Activated naive CD8-positive, alpha-beta T cell (primary cell): ENCODE measurements around the gene ABCC2.
A peak's percentile ranks its signal among the peaks of the same experiment; 100 is the strongest.
"Not testable (repeated sequence)": the region's sequence is repeated elsewhere in the genome, so short reads cannot be mapped to it uniquely, and the experiment has no call there.

Experiments used
- H3K27ac Mint-ChIP-seq: one replicate; pipeline ENCODE4 v1.8.0; 2021; ENCODE audit warnings: mixed read lengths
- H3K27me3 Mint-ChIP-seq: one replicate; pipeline ENCODE4 v1.8.0; 2021; ENCODE audit warnings: mixed read lengths
- H3K36me3 Mint-ChIP-seq: one replicate; pipeline ENCODE4 v1.8.0; 2021; ENCODE audit warnings: mixed read lengths
- H3K4me1 Mint-ChIP-seq: one replicate; pipeline ENCODE4 v1.8.0; 2021; ENCODE audit warnings: low read depth, mixed read lengths
- H3K4me3 Mint-ChIP-seq: one replicate; pipeline ENCODE4 v1.8.0; 2021; ENCODE audit warnings: mild to moderate bottlenecking, mixed read lengths
- H3K9me3 Mint-ChIP-seq: one replicate; pipeline ENCODE4 v1.8.0; 2021; ENCODE audit warnings: low read depth, mixed read lengths

ABCC2 gene

DNA sequence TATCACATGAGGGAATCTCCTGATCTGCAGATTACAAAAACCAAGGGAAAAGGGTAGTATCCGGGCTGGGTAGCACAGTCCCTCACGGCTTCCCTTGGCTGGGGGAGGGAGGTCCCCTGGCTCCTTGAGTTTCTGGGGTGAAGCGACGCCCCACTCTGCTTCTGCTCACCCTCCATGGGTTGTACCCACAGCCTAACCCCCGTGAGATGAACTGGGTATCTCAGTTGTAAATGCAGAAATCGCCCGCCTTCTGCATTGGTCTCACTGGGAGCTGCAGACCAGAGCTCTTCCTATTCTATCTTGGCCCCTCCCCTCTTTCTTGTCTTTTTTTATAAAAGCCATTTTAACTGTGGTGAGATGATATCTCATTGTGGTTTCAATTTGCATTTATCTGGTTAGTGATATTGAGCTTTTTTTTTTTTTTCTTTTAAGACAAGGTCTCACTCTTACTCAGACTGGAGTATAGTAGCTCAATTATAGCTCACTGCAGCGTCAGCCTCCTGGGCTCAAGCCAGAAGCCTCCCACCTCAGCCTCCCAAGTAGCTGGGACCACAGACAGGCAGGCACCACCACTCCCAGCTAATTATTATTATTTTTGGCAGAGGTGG is 87.8 kb downstream of the ABCC2 start:
- H3K27ac Mint-ChIP-seq, result no peak overlapping the region
- peaks cover 11% of the 10 kb centered on the region for H3K9me3 Mint-ChIP-seq
- H3K4me1 Mint-ChIP-seq, result peaks cover 20% of the 10 kb centered on the region
- H3K4me3 Mint-ChIP-seq, result peak overlapping the region; percentile 74
- peaks cover 10% of the 10 kb centered on the region for H3K36me3 Mint-ChIP-seq
- peaks cover 62% of the 10 kb centered on the region for H3K27me3 Mint-ChIP-seq

DNA sequence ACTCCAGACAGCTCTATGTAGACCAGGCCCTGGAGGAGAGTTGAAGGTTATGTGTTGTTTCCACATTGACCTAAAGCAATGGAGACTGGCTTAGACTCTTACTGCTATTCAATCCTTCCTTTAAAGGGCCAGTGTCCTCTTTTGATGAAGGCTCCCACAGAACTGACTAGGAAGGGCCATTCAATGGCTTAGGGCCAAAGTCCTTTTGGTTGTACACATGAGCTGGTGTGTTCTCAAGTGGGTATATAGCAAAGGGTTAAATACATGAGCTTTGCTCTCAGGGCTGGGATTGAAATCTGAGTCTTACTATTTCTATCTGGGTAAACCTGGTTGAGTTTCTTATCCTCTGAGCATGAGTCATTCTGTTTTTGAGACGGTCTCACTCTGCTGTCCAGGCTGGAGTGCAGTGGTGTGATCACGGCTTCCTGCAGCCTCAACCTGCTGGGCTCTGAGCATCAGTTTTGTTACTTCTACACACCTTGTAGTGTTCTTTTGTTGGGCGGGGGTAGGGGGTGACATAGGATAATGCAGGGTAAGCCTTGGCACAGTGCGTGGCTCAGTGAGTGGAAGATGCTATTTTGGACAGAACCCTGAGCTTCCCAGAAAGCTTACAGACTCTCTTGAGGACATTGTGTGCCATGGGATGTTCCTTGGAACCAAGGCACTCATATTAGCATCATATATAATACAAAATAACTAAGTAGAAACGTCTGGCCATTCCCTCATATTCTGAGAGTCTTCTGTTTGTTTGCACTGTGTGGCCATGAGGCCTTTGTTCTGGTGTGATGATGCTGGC is 90.1 kb downstream of the ABCC2 start:
- Mint-ChIP-seq H3K27ac (no peak overlapping the region), H3K9me3 (no peaks in the 10 kb centered on the region), H3K36me3 (peaks cover 23% of the 10 kb centered on the region), H3K4me3 (no peak overlapping the region), H3K4me1 (peaks cover 20% of the 10 kb centered on the region), H3K27me3 (peaks cover 55% of the 10 kb centered on the region)

DNA sequence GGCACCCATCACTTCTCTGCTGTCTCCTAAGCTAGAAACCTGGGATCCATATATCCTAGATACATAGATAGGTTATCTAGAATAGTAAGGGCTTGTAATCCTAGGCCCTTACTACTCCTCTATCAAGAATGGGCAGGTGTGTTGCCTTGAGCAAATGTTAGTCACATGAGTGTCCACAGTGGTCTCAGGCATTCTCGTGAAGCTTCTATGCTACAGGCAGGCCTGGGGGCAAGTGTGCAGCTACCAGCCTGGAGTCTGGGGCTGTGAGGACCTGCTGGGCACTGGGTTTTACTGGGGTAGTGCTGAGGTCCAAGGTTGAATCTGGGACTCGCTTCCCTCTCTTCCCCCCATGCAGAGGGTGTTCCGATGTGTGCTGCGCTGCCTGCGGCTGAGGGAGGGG is 91.4 kb downstream of the ABCC2 start:
- H3K4me1 Mint-ChIP-seq, result peaks cover 22% of the 10 kb centered on the region
- H3K27me3 Mint-ChIP-seq, result peaks cover 48% of the 10 kb centered on the region
- no peak overlapping the region for H3K4me3 Mint-ChIP-seq
- peaks cover 30% of the 10 kb centered on the region for H3K36me3 Mint-ChIP-seq
- no peak overlapping the region for H3K27ac Mint-ChIP-seq
- H3K9me3 Mint-ChIP-seq, result no peaks in the 10 kb centered on the region

DNA sequence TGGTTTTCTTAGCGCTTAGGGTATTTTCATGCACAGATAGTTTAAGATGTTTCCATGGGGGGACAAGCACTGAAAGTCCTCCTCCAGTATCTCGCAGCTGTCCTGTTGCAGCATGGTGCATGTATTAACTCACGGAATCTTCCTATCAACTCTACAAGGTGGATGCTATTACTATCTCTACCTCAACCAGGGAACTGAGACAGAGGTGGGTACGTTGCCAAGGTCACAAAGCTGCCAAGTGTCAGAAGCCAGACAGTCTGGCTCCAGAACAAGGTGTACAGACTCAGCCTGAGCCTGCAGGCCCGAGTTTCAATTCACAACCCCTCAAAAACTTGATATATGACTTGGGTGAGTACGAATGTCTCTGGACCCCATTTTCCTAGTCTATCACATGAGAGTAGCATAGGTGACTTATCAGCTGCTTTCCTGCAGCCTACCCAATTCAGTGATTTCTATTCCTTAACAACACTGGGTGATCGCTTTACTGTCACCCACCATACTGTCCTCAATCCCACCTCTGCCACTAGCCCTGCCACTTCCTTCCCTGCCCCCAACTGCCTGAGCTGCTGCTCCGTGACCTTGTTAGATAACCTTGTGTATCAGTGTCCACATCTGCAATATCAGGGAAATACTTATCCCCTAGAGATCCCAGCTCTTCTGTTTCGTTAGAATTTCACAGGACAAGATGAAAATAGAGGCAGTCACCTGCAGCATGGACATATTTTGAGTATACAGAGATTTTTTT is 92.1 kb downstream of the ABCC2 start:
- H3K36me3 Mint-ChIP-seq, result peaks cover 33% of the 10 kb centered on the region
- H3K4me3 Mint-ChIP-seq, result no peak overlapping the region
- peaks cover 22% of the 10 kb centered on the region for H3K4me1 Mint-ChIP-seq
- H3K27ac Mint-ChIP-seq, result no peak overlapping the region
- peaks cover 45% of the 10 kb centered on the region for H3K27me3 Mint-ChIP-seq
- no peaks in the 10 kb centered on the region for H3K9me3 Mint-ChIP-seq

DNA sequence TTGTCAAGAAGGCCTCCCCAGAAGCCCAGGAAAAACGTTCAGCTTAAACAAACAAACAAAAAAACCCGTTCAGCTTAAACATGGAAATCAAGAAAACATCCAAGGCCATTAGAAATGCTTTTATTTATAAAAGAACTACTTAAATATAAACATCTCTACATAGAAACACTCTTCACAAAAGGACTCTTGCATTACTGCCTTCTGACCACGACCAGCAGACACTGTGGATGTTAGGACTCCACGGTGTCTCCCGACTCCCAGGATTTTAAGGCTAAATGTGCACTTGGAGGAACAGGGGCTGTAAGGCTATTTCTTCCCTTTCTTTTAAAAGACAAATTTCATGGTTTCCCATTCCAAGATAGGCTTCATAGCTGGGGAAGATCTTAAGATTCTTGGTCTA is 93.0 kb downstream of the ABCC2 start:
- Mint-ChIP-seq H3K36me3 (peaks cover 42% of the 10 kb centered on the region), H3K9me3 (no peaks in the 10 kb centered on the region), H3K4me3 (no peak overlapping the region), H3K27me3 (peaks cover 38% of the 10 kb centered on the region), H3K27ac (no peak overlapping the region), H3K4me1 (peaks cover 12% of the 10 kb centered on the region)

DNA sequence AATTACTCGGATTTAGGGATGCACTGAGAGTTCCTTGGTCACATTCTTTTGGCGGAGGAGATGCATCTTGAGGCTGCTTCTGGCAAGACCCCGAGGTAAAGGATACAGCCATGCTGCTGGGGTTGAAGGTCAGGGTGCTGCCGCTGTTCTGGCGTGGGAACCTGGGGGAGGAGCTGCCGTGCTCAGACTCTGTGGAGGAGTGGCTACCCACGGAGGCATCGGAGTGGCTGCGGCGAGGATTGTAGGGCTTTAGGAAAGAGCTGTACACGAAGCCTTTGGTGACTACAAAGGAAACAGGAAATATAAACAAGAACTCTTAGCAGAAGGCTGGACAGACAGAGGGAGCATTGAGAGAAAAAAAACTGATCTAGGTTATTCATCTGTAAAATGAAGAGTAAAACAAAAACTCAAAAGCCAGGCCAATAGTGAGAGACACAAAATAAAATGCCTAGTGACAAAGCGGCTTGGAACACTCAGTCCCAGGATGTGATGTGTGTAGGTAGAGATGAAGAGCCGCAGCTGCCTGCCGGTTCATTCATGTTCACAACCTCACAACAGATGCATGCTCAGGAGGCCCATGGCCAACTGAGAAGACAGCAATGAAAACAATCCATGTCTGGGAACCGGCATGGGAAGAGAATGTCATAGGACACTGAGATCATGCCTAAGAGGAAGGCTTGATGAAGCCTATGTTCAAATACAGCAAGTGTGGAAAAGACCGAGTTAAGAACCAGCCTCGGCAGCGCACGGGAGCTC is 97.8 kb downstream of the ABCC2 start:
- Mint-ChIP-seq H3K27ac (no peak overlapping the region), H3K4me1 (peaks cover 6% of the 10 kb centered on the region)

DNA sequence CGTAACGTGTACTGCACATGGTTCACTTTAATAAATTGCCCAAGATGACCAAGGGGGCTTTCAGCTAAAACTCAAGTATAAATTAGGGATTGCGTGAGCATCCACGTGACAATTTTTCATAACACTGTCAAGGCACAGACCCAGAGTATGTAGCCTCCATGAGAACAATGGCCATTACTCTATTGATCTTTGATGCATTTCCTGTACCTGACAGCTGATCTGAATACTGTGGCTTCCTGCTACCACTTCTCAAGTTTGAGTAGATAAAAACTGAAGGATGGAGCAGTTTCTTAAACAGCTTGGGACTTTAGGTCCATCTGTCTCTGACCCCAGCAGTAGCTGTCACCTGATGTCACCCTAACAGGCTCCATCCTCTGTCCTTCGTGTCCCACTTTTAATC is 98.9 kb downstream of the ABCC2 start:
- H3K27me3 Mint-ChIP-seq, result no peaks in the 10 kb centered on the region
- H3K4me1 Mint-ChIP-seq, result peaks cover 6% of the 10 kb centered on the region
- H3K9me3 Mint-ChIP-seq, result no peaks in the 10 kb centered on the region
- H3K4me3 Mint-ChIP-seq, result no peak overlapping the region
- peaks cover 39% of the 10 kb centered on the region for H3K36me3 Mint-ChIP-seq
- no peak overlapping the region for H3K27ac Mint-ChIP-seq

More for the DNA sequence above, 97.8 kb downstream of the ABCC2 start:
- Mint-ChIP-seq H3K36me3 (peaks cover 44% of the 10 kb centered on the region), H3K9me3 (no peaks in the 10 kb centered on the region), H3K27me3 (peaks cover 9% of the 10 kb centered on the region), H3K4me3 (no peak overlapping the region)

DNA sequence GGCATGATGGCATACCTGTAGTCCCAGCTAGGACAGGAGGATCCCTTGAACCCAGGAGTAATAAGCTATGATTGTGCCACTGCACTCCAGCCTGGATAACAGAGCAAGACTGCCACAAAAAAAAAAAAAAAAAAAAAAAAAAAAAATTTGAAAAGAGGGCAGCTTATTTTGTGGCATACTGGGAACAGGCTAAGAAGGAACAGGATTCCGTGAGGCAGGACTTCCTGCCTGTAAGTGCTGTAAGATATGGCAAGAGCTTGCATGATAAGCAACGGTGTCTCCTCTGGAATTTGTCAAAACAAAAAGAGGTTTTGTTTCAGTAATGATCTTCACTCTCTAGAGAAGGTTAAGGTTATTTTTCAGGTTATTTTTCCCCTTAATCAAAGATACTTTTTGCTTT is 101.1 kb downstream of the ABCC2 start:
- Mint-ChIP-seq H3K27me3 (no peaks in the 10 kb centered on the region), H3K4me1 (peaks cover 4% of the 10 kb centered on the region), H3K9me3 (no peaks in the 10 kb centered on the region), H3K36me3 (peaks cover 28% of the 10 kb centered on the region), H3K4me3 (no peak overlapping the region), H3K27ac (no peak overlapping the region)

DNA sequence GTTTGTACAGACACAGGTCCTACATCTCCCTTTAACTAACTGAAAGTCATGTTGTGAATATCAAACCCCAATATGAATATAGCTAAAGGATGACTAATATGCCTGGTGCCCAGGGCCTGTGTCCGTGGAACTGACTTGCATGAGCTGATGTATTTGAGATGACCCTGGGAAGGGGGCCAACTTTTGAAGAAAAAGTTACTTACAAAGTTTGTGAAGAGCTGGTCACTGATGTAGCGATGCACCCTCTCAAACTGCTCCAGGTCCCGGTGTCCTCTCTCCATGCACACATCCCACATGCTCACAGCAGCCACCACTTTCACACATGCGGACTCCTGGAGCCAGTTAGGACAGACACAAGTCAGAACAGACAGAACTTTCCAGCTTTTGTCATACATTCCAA is 106.2 kb downstream of the ABCC2 start:
- no peak overlapping the region for H3K27ac Mint-ChIP-seq
- peaks cover 18% of the 10 kb centered on the region for H3K36me3 Mint-ChIP-seq
- no peaks in the 10 kb centered on the region for H3K9me3 Mint-ChIP-seq
- no peak overlapping the region for H3K4me3 Mint-ChIP-seq
- H3K4me1 Mint-ChIP-seq, result no peaks in the 10 kb centered on the region
- no peaks in the 10 kb centered on the region for H3K27me3 Mint-ChIP-seq

DNA sequence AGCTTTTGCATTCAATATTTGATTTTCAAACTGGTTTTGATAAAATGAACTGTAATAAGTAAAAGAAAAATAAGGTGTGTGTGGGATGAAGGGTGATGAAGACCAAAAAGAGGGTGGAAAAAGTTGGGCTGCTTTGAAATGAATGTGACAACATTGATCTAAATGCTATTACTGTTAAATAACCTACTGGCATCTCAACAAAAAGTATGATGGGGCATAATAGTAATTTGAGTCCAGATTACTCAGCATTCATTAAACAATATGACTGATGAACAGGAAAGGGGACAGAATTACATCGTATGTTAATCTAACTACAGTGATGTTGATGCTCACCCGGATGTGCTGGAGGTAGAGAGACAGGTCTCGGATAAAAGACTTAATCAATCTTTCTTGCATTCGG is 112.2 kb downstream of the ABCC2 start:
- no peaks in the 10 kb centered on the region for H3K27me3 Mint-ChIP-seq
- no peak overlapping the region for H3K27ac Mint-ChIP-seq
- H3K9me3 Mint-ChIP-seq, result no peaks in the 10 kb centered on the region
- peaks cover 23% of the 10 kb centered on the region for H3K36me3 Mint-ChIP-seq
- H3K4me1 Mint-ChIP-seq, result no peaks in the 10 kb centered on the region
- H3K4me3 Mint-ChIP-seq, result no peak overlapping the region

DNA sequence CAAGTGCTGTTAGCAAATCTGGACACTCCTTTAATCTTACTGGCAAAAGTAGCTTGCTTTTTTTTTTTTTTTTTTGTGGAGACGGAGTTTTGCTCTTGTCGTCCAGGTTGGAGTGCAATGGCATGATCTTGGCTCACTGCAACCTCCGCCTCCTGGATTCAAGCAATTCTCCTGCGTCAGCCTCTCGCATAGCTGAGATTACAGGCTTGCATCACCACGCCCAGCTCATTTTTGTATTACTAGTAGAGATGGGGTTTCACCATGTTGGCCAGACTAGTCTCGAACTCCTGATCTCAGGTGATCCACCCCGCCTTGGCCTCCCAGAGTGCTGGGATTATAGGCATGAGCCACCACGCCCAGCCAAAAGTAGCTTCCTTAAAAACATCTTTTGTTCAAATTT is 112.6 kb downstream of the ABCC2 start:
- not testable (repeated sequence) for H3K4me1 Mint-ChIP-seq, H3K27ac Mint-ChIP-seq, H3K27me3 Mint-ChIP-seq, H3K9me3 Mint-ChIP-seq, H3K4me3 Mint-ChIP-seq
- H3K36me3 Mint-ChIP-seq, result peaks cover 26% of the 10 kb centered on the region

DNA sequence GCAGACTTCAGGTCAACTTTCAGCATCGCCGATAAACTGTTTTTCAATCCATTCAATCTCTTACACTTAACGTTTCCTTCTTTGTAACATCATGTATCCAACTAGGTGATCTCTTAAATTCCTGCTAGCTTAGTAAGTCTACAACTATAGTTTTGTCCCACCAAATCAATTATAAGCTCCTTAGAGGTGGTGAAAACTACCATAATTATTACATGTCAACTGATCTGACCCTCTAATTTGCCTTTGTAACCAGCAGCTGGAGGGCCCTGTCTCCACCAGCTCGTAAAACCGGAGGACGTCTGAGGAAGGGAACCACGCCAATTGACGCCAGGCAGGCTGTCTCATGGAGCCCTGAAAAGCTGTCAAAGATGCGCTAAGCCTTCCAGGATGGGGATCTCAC is 113.4 kb downstream of the ABCC2 start:
- H3K4me3 Mint-ChIP-seq, result no peak overlapping the region
- H3K9me3 Mint-ChIP-seq, result no peaks in the 10 kb centered on the region
- H3K4me1 Mint-ChIP-seq, result no peaks in the 10 kb centered on the region
- no peak overlapping the region for H3K27ac Mint-ChIP-seq
- H3K36me3 Mint-ChIP-seq, result peaks cover 26% of the 10 kb centered on the region
- no peaks in the 10 kb centered on the region for H3K27me3 Mint-ChIP-seq
